ENCODE results near the gene BBS10.
"Not testable (repeated sequence)": the region's sequence is repeated elsewhere in the genome, so short reads cannot be mapped to it uniquely, and the experiment has no call there.

BBS10 gene

DNA sequence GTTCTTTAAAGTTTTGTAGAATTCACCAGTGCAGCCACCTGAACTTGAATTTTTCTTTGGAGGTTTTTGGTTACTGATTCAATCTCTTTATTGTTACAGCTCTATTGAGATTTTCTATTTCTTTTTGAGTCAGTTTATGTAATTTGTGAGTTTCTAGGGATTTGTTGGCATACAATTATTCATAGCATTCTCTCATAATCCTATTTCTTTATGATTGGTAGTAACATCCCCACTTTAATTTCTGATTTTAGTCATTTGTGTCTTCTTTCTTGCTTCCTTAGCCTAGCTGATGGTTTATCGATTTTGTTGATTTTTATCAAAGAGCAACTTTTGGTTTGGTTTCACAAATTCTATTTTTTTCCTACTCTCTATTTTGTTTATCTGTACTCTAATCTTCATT is 17.9 kb upstream of the BBS10 start:
- no peak overlapping the region for H3K9ac ChIP-seq (ENCODE audit: low read depth, low read length)
- no peak overlapping the region for H3K4me3 ChIP-seq (ENCODE audit: low read length)
- no peaks in the 10 kb centered on the region for H3K9me3 ChIP-seq (ENCODE audit: insufficient read depth, low read depth, low read length)
- peaks cover 63% of the 10 kb centered on the region for H3K36me3 ChIP-seq (ENCODE audit: insufficient read depth, low read length)
- no peaks in the 10 kb centered on the region for H3K4me1 ChIP-seq (ENCODE audit: insufficient read depth, low read length)
- no CpG with 5 or more reads among the region's 1 CpG for WGBS
- no peaks in the 10 kb centered on the region for H3K27me3 ChIP-seq (ENCODE audit: insufficient read depth, low read length)
- no peak overlapping the region for H3K27ac ChIP-seq (ENCODE audit: low read depth, low read length)

DNA sequence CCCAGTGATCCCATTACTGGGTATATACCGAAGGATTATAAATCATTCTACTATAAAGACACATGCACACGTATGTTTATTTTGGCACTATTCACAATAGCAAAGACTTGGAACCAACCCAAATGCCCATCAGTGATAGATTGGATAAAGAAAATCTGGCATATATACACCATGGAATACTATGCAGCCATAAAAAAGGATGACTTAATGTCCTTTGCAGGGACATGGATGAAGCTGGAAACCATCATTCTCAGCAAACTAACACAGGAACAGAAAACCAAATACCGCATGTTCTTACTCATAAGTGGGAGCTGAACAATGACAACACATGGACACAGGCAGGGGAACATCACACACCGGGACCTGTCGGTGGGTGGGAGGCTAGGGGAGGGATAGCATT is 15.9 kb upstream of the BBS10 start:
- H3K9me3 ChIP-seq (ENCODE audit: insufficient read depth, low read depth, low read length); H3K4me1 ChIP-seq (ENCODE audit: insufficient read depth, low read length); H3K9ac ChIP-seq (ENCODE audit: low read depth, low read length); H3K27me3 ChIP-seq (ENCODE audit: insufficient read depth, low read length); H3K4me3 ChIP-seq (ENCODE audit: low read length); H3K27ac ChIP-seq (ENCODE audit: low read depth, low read length): not testable (repeated sequence)
- H3K36me3 ChIP-seq (ENCODE audit: insufficient read depth, low read length): peaks cover 44% of the 10 kb centered on the region
- 97% methylated on average over 5 of the region's 5 CpGs for WGBS

DNA sequence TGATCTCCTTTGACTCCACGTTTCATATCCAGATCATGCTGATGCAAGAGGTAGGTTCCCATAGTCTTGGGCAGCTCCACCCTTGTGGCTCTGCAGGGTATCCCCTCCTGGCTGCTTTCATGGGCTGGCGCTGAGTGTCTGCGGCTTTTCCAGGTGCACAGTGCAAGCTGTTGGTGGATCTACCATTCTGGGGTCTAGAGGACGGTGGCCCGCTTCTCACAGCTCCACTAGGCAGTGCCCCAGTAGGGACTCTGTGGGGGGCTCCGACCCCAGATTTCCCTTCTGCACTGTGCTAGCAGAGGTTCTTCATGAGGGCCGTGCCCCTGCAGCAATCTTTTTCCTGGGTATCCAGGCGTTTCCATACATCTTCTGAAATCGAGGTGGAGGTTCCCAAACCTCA is 12.1 kb upstream of the BBS10 start:
- Histone ChIP-seq H3K4me1 (ENCODE audit: insufficient read depth, low read length) (no peaks in the 10 kb centered on the region), H3K9me3 (ENCODE audit: insufficient read depth, low read depth, low read length) (no peaks in the 10 kb centered on the region), H3K27ac (ENCODE audit: low read depth, low read length) (no peak overlapping the region), H3K4me3 (ENCODE audit: low read length) (no peak overlapping the region), H3K36me3 (ENCODE audit: insufficient read depth, low read length) (peaks cover 42% of the 10 kb centered on the region), H3K27me3 (ENCODE audit: insufficient read depth, low read length) (no peaks in the 10 kb centered on the region), H3K9ac (ENCODE audit: low read depth, low read length) (no peak overlapping the region)
- WGBS: 95% methylated on average over 9 of the region's 9 CpGs

DNA sequence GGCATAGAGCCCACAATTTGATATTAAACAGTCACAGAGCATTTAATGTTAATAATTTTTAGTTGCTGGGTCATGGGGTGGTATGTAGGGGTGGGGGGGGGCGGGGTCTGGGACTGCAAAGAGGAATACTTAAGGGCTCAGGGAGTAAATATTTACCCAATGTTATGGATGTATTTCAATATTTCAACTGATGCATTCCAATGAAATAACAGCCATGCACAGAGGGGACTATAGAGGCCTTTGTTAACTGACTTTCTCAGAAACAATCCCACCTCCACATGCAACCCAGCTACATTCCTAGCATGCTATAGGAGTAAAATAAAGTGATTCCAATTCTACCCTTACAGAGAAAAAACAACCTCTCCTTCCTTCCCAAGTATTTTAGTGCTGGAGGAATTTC is 7.9 kb upstream of the BBS10 start:
- peaks cover 43% of the 10 kb centered on the region for H3K36me3 ChIP-seq (ENCODE audit: insufficient read depth, low read length)
- no peaks in the 10 kb centered on the region for H3K27me3 ChIP-seq (ENCODE audit: insufficient read depth, low read length)
- no peaks in the 10 kb centered on the region for H3K4me1 ChIP-seq (ENCODE audit: insufficient read depth, low read length)
- no peak overlapping the region for H3K9ac ChIP-seq (ENCODE audit: low read depth, low read length)
- H3K27ac ChIP-seq (ENCODE audit: low read depth, low read length): no peak overlapping the region
- H3K4me3 ChIP-seq (ENCODE audit: low read length): no peak overlapping the region
- 100% methylated on average over 1 of the region's 1 CpG for WGBS
- H3K9me3 ChIP-seq (ENCODE audit: insufficient read depth, low read depth, low read length): no peaks in the 10 kb centered on the region

DNA sequence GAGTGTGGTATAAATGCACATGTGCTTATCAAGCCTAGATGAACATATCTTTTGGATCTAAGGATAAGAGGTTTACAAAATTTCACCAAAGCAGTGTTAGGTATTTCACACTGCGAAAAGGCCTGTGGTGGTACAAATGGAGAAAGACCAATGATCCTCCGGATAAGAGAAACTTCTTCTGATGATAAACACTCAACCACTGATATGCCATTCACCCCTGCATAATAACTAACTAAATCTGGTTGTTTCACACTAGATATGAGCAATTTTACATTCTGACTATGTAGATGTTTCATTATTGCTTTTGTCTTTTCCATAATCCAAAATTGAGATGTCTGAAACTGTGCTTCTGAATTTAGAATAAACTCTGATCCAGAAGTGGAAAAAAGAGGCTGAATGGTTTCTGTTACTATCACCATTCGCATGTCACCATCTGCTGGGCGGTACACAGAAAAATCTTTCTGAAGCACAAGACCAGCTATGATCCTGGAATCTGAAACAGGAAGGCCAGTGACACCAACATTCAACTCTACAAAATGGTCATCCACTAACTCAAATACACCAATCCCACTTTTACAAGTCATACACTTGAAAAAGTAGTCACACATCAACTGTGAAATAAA is 1.3 kb downstream of the BBS10 start:
- Histone ChIP-seq H3K9me3 (ENCODE audit: insufficient read depth, low read depth, low read length) (no peaks in the 10 kb centered on the region), H3K9ac (ENCODE audit: low read depth, low read length) (0 out of 2 replicates have a peak overlapping the region, but pooled peaks have one; percentile 90), H3K27ac (ENCODE audit: low read depth, low read length) (no peak overlapping the region), H3K4me3 (ENCODE audit: low read length) (peak overlapping the region; percentile 94), H3K27me3 (ENCODE audit: insufficient read depth, low read length) (no peaks in the 10 kb centered on the region), H3K4me1 (ENCODE audit: insufficient read depth, low read length) (peaks cover 11% of the 10 kb centered on the region), H3K36me3 (ENCODE audit: insufficient read depth, low read length) (peaks cover 11% of the 10 kb centered on the region; the same call in 1 of the 2 replicates)
- 94% methylated on average over 4 of the region's 4 CpGs for WGBS

DNA sequence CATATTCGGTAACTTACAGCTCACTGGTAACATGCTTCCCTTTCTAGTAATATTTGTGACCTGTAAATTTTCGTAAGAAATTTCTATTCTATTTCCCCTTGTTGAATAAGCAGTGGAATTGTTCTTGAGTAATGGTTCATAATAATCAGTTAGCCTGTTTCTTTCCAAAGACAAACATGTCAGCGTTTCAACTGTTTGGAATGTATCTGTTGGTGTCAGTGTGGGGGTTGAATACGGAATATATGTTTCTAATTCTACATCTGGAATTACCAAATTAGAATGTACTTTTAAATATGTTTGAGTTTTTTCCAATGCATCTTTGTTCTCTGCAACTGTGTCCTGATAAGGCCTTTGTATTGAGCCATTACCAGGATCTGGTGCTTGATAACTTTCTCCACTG is 2.0 kb downstream of the BBS10 start:
- no peak overlapping the region for H3K27ac ChIP-seq (ENCODE audit: low read depth, low read length)

DNA sequence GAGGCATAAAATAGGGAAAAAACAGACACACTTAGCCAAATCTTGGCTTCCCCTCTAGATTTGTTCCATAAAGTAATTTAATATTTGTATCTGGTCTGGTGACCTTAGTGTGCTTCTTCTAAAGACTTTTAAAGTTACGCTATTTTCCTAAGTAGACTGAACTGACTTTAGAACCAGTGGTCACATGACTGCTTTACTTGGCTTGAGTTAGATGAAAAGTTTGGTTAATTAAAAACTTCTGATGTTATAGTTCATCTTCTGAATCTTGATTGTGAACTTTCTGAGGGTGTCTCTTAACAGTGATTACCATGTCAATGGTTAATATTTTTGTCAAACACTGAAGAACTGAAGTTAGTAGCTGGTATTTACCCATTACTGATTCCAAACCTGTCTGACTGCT is 2.6 kb downstream of the BBS10 start:
- WGBS: 100% methylated on average over 1 of the region's 1 CpG
- H3K4me3 ChIP-seq (ENCODE audit: low read length): no peak overlapping the region
- peaks cover 11% of the 10 kb centered on the region for H3K4me1 ChIP-seq (ENCODE audit: insufficient read depth, low read length)
- no peak overlapping the region for H3K9ac ChIP-seq (ENCODE audit: low read depth, low read length)
- H3K9me3 ChIP-seq (ENCODE audit: insufficient read depth, low read depth, low read length): no peaks in the 10 kb centered on the region
- H3K36me3 ChIP-seq (ENCODE audit: insufficient read depth, low read length): peaks cover 11% of the 10 kb centered on the region; the same call in 1 of the 2 replicates
- H3K27me3 ChIP-seq (ENCODE audit: insufficient read depth, low read length): no peaks in the 10 kb centered on the region
- H3K27ac ChIP-seq (ENCODE audit: low read depth, low read length): no peak overlapping the region

More for the DNA sequence above, 2.0 kb downstream of the BBS10 start:
- H3K36me3 ChIP-seq (ENCODE audit: insufficient read depth, low read length): peaks cover 11% of the 10 kb centered on the region; the same call in 1 of the 2 replicates
- H3K9me3 ChIP-seq (ENCODE audit: insufficient read depth, low read depth, low read length): no peaks in the 10 kb centered on the region
- WGBS: 96% methylated on average over 3 of the region's 4 CpGs
- no peak overlapping the region for H3K9ac ChIP-seq (ENCODE audit: low read depth, low read length)
- no peak overlapping the region for H3K4me3 ChIP-seq (ENCODE audit: low read length)
- H3K27me3 ChIP-seq (ENCODE audit: insufficient read depth, low read length): no peaks in the 10 kb centered on the region
- peaks cover 11% of the 10 kb centered on the region for H3K4me1 ChIP-seq (ENCODE audit: insufficient read depth, low read length)

DNA sequence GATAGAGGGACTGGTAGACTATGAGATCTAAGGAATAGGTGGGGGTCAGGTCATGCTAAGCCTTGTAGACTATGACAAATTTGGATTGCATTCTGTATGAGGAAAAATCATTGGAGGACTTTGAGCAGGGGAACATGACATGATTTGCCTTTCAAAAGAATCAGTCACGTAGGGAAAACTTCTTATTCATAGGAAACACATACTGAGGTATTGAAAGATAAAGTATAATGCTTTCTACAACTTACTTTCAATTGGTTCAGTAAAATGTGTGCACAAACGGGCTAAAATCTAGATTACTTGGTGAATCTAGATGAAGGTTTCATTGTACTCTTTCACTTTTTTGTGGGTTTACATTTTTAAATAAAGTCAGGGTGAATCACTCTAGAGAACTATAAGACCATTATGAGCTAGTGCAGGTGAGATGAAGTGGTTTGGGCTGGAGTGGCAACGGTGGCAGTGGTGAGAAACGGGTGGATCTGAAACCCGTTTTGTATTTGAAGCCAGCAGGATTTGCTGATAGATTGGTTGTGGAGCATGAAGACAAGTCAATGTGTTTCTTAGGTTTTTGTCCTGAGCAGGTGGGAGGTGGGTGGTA is 6.7 kb downstream of the BBS10 start:
- Histone ChIP-seq H3K9me3 (ENCODE audit: insufficient read depth, low read depth, low read length) (no peaks in the 10 kb centered on the region), H3K27ac (ENCODE audit: low read depth, low read length) (no peak overlapping the region)

DNA sequence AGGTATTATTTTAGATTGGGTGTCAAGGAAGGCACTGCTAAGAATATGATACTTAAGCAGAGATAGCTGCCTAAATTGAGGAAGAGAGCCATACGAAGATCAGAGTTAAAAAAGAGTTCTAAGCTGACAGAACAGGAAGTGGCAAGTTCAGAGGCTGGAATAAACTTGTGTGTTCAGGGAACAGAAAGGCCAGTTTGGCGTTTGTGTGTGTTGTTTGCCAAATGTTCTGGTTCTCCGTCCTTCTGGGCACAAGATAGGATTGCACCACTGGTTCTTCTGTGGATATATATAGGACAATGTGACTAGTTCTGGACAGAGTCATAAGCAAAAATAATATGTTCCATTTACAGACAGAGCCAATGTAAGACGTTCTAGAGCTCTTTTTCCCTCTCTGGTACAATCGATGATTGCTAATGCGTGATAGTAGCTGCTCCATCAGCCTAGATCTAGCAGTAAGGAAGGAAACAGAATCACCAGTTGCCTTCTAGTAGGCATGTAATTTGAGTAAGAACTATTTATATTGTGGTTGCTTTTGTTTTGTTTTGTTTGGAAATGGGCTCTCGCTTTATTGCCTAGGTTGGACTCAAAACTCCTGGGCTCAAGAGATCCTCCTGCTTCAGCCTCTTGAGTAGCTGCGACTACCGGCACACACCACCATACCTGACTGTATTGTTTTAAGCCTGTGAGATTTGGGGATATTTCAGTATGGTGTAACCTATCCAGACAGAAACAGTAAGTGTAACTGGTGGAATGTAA is 7.4 kb downstream of the BBS10 start:
- 92% methylated on average over 9 of the region's 9 CpGs for WGBS
- H3K27ac ChIP-seq (ENCODE audit: low read depth, low read length): no peak overlapping the region
- 0 out of 2 replicates have a peak, but pooled peaks cover 2% of the 10 kb centered on the region for H3K36me3 ChIP-seq (ENCODE audit: insufficient read depth, low read length)
- H3K9me3 ChIP-seq (ENCODE audit: insufficient read depth, low read depth, low read length): no peaks in the 10 kb centered on the region
- H3K9ac ChIP-seq (ENCODE audit: low read depth, low read length): no peak overlapping the region
- H3K4me3 ChIP-seq (ENCODE audit: low read length): no peak overlapping the region
- no peaks in the 10 kb centered on the region for H3K4me1 ChIP-seq (ENCODE audit: insufficient read depth, low read length)
- no peaks in the 10 kb centered on the region for H3K27me3 ChIP-seq (ENCODE audit: insufficient read depth, low read length)

More for the DNA sequence above, 6.7 kb downstream of the BBS10 start:
- H3K36me3 ChIP-seq (ENCODE audit: insufficient read depth, low read length): peaks cover 9% of the 10 kb centered on the region; the same call in 1 of the 2 replicates
- H3K4me1 ChIP-seq (ENCODE audit: insufficient read depth, low read length): 0 out of 2 replicates have a peak, but pooled peaks cover under 1% of the 10 kb centered on the region
- H3K9ac ChIP-seq (ENCODE audit: low read depth, low read length): no peak overlapping the region
- 90% methylated on average over 4 of the region's 5 CpGs for WGBS
- no peaks in the 10 kb centered on the region for H3K27me3 ChIP-seq (ENCODE audit: insufficient read depth, low read length)
- H3K4me3 ChIP-seq (ENCODE audit: low read length): no peak overlapping the region

DNA sequence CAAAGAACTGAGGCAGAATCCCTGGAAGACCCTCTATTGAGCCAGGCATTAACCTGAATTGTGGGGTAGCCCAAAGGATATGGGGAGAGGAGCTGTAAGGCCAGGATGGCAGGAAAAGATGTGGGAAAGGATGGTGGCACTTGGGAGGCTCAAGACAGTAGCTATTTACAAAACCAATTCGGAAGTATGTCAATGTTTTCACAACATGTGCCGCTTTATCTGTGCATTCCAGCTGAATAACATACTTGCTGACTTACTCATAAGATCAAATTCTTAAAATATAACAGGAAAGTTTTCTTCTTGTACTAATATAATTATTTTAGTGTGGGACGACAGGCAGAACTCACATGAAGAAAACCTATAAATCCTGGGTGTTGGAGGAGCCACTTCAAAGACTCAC is 10.6 kb downstream of the BBS10 start:
- Histone ChIP-seq H3K27ac (ENCODE audit: low read depth, low read length) (no peak overlapping the region), H3K9me3 (ENCODE audit: insufficient read depth, low read depth, low read length) (no peaks in the 10 kb centered on the region)

DNA sequence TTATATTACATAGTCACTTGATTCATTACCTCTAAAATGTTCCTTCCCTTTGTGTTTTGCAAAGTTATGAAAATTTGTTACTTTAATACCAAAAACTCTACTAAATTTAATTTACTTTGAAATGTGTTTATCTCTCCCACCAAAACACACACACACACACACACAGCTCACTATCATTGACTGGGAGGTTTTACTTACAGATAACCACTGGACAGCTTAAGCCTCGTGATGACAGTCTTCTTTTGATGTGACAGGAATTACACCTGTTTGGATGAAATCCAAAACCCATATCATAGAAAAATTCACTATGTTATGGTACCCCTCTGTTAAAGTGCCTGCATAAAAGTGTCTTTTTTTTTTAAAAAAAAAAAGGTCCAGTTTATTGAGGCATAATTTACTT is 15.6 kb downstream of the BBS10 start:
- WGBS: 85% methylated on average over 1 of the region's 1 CpG
- H3K9ac ChIP-seq (ENCODE audit: low read depth, low read length): no peak overlapping the region
- no peak overlapping the region for H3K27ac ChIP-seq (ENCODE audit: low read depth, low read length)
- no peaks in the 10 kb centered on the region for H3K27me3 ChIP-seq (ENCODE audit: insufficient read depth, low read length)
- H3K4me3 ChIP-seq (ENCODE audit: low read length): no peak overlapping the region
- peaks cover 5% of the 10 kb centered on the region; the same call in 1 of the 2 replicates for H3K4me1 ChIP-seq (ENCODE audit: insufficient read depth, low read length)
- H3K36me3 ChIP-seq (ENCODE audit: insufficient read depth, low read length): no peaks in the 10 kb centered on the region
- peaks cover 5% of the 10 kb centered on the region; the same call in 1 of the 2 replicates for H3K9me3 ChIP-seq (ENCODE audit: insufficient read depth, low read depth, low read length)

More for the DNA sequence above, 10.6 kb downstream of the BBS10 start:
- peaks cover 5% of the 10 kb centered on the region; the same call in 1 of the 2 replicates for H3K4me1 ChIP-seq (ENCODE audit: insufficient read depth, low read length)
- WGBS: 85% methylated on average over 3 of the region's 3 CpGs
- H3K4me3 ChIP-seq (ENCODE audit: low read length): no peak overlapping the region
- H3K27me3 ChIP-seq (ENCODE audit: insufficient read depth, low read length): no peaks in the 10 kb centered on the region
- no peak overlapping the region for H3K9ac ChIP-seq (ENCODE audit: low read depth, low read length)
- no peaks in the 10 kb centered on the region for H3K36me3 ChIP-seq (ENCODE audit: insufficient read depth, low read length)
